ENCODE results near the gene RNFT2.

The RNFT2 gene

GRCh38 chr12:116700066-116700465 lies 38.0 kb upstream of the RNFT2 start:
- Mint-ChIP-seq H3K36me3 (peaks cover 2% of the 10 kb centered on the region), H3K27me3 (peaks cover 4% of the 10 kb centered on the region), H3K4me3 (no peak overlapping the region), H3K27ac (no peak overlapping the region), H3K4me1 (ENCODE audit: low read depth) (peaks cover 5% of the 10 kb centered on the region), H3K9me3 (ENCODE audit: low read depth) (no peaks in the 10 kb centered on the region)

GRCh38 chr12:116701432-116701831 lies 36.7 kb upstream of the RNFT2 start:
- peaks cover 2% of the 10 kb centered on the region for H3K4me1 Mint-ChIP-seq (ENCODE audit: low read depth)
- H3K27me3 Mint-ChIP-seq, result peaks cover 5% of the 10 kb centered on the region
- no peak overlapping the region for H3K4me3 Mint-ChIP-seq
- no peaks in the 10 kb centered on the region for H3K9me3 Mint-ChIP-seq (ENCODE audit: low read depth)
- peaks cover 2% of the 10 kb centered on the region for H3K36me3 Mint-ChIP-seq
- no peak overlapping the region for H3K27ac Mint-ChIP-seq

GRCh38 chr12:116703214-116703795 lies 34.8 kb upstream of the RNFT2 start:
- H3K9me3 Mint-ChIP-seq (ENCODE audit: low read depth), result no peaks in the 10 kb centered on the region
- no peak overlapping the region for H3K4me3 Mint-ChIP-seq
- H3K36me3 Mint-ChIP-seq, result peaks cover 2% of the 10 kb centered on the region
- H3K4me1 Mint-ChIP-seq (ENCODE audit: low read depth), result peaks cover 2% of the 10 kb centered on the region
- H3K27ac Mint-ChIP-seq, result no peak overlapping the region
- peaks cover 5% of the 10 kb centered on the region for H3K27me3 Mint-ChIP-seq

- H3K36me3 Mint-ChIP-seq, result peaks cover 2% of the 10 kb centered on the region
- no peak overlapping the region for H3K4me3 Mint-ChIP-seq
- H3K27me3 Mint-ChIP-seq, result peaks cover 9% of the 10 kb centered on the region
- no peaks in the 10 kb centered on the region for H3K9me3 Mint-ChIP-seq (ENCODE audit: low read depth)
- H3K27ac Mint-ChIP-seq, result no peak overlapping the region
- peaks cover 11% of the 10 kb centered on the region for H3K4me1 Mint-ChIP-seq (ENCODE audit: low read depth)
Measured at GRCh38 chr12:116707751-116708150, 30.4 kb upstream of the RNFT2 start.

GRCh38 chr12:116708826-116709756 lies 29.0 kb upstream of the RNFT2 start:
- no peaks in the 10 kb centered on the region for H3K36me3 Mint-ChIP-seq
- peaks cover 9% of the 10 kb centered on the region for H3K4me1 Mint-ChIP-seq (ENCODE audit: low read depth)
- H3K9me3 Mint-ChIP-seq (ENCODE audit: low read depth), result no peaks in the 10 kb centered on the region
- peaks cover 6% of the 10 kb centered on the region for H3K27me3 Mint-ChIP-seq
- H3K4me3 Mint-ChIP-seq, result peak overlapping the region; percentile 76
- H3K27ac Mint-ChIP-seq, result no peak overlapping the region

- Mint-ChIP-seq H3K27ac (no peak overlapping the region), H3K9me3 (ENCODE audit: low read depth) (no peaks in the 10 kb centered on the region), H3K4me3 (no peak overlapping the region), H3K4me1 (ENCODE audit: low read depth) (peaks cover 9% of the 10 kb centered on the region), H3K27me3 (peaks cover 6% of the 10 kb centered on the region), H3K36me3 (no peaks in the 10 kb centered on the region)
Measured at GRCh38 chr12:116709768-116710167, 28.3 kb upstream of the RNFT2 start.

GRCh38 chr12:116710370-116711150 lies 27.6 kb upstream of the RNFT2 start:
- peak overlapping the region; percentile 10 for H3K27ac Mint-ChIP-seq
- H3K27me3 Mint-ChIP-seq, result peaks cover 6% of the 10 kb centered on the region
- no peak overlapping the region for H3K4me3 Mint-ChIP-seq
- peaks cover 9% of the 10 kb centered on the region for H3K4me1 Mint-ChIP-seq (ENCODE audit: low read depth)
- H3K9me3 Mint-ChIP-seq (ENCODE audit: low read depth), result no peaks in the 10 kb centered on the region
- no peaks in the 10 kb centered on the region for H3K36me3 Mint-ChIP-seq

GRCh38 chr12:116712458-116713303 lies 25.4 kb upstream of the RNFT2 start:
- peaks cover 9% of the 10 kb centered on the region for H3K4me1 Mint-ChIP-seq (ENCODE audit: low read depth)
- peaks cover 5% of the 10 kb centered on the region for H3K36me3 Mint-ChIP-seq
- no peak overlapping the region for H3K27ac Mint-ChIP-seq
- no peak overlapping the region for H3K4me3 Mint-ChIP-seq
- H3K9me3 Mint-ChIP-seq (ENCODE audit: low read depth), result no peaks in the 10 kb centered on the region
- peaks cover 4% of the 10 kb centered on the region for H3K27me3 Mint-ChIP-seq

GRCh38 chr12:116713527-116713926 lies 24.6 kb upstream of the RNFT2 start:
- Mint-ChIP-seq H3K36me3 (peaks cover 5% of the 10 kb centered on the region), H3K27me3 (peaks cover 4% of the 10 kb centered on the region), H3K4me3 (no peak overlapping the region), H3K4me1 (ENCODE audit: low read depth) (peaks cover 7% of the 10 kb centered on the region), H3K27ac (no peak overlapping the region), H3K9me3 (ENCODE audit: low read depth) (no peaks in the 10 kb centered on the region)

- Mint-ChIP-seq H3K4me1 (ENCODE audit: low read depth) (peaks cover under 1% of the 10 kb centered on the region), H3K27me3 (no peaks in the 10 kb centered on the region), H3K27ac (no peak overlapping the region), H3K4me3 (no peak overlapping the region), H3K9me3 (ENCODE audit: low read depth) (no peaks in the 10 kb centered on the region), H3K36me3 (peaks cover 5% of the 10 kb centered on the region)
Measured at GRCh38 chr12:116714175-116714574, 23.9 kb upstream of the RNFT2 start.

- peaks cover 5% of the 10 kb centered on the region for H3K36me3 Mint-ChIP-seq
- no peaks in the 10 kb centered on the region for H3K4me1 Mint-ChIP-seq (ENCODE audit: low read depth)
- no peak overlapping the region for H3K4me3 Mint-ChIP-seq
- H3K9me3 Mint-ChIP-seq (ENCODE audit: low read depth), result no peaks in the 10 kb centered on the region
- H3K27ac Mint-ChIP-seq, result no peak overlapping the region
- H3K27me3 Mint-ChIP-seq, result no peaks in the 10 kb centered on the region
Measured at GRCh38 chr12:116717466-116718437, 20.4 kb upstream of the RNFT2 start.

- Mint-ChIP-seq H3K27ac (no peak overlapping the region), H3K36me3 (peaks cover 5% of the 10 kb centered on the region), H3K27me3 (no peaks in the 10 kb centered on the region), H3K9me3 (ENCODE audit: low read depth) (no peaks in the 10 kb centered on the region), H3K4me1 (ENCODE audit: low read depth) (no peaks in the 10 kb centered on the region), H3K4me3 (no peak overlapping the region)
Measured at GRCh38 chr12:116718655-116719454, 19.3 kb upstream of the RNFT2 start.

All from activated naive CD8-positive, alpha-beta T cell (primary cell).